ENCODE measurements around the gene CAMTA1. TPM values are rescaled to one million over a fixed set of nuclear protein-coding genes. Genes with fewer than 3 reads are reported as not detected.

Gene CAMTA1
- polyA plus RNA-seq, 1 of the 3 experiments (the other 2 are of a cell fraction): 63.1 TPM

DNA sequence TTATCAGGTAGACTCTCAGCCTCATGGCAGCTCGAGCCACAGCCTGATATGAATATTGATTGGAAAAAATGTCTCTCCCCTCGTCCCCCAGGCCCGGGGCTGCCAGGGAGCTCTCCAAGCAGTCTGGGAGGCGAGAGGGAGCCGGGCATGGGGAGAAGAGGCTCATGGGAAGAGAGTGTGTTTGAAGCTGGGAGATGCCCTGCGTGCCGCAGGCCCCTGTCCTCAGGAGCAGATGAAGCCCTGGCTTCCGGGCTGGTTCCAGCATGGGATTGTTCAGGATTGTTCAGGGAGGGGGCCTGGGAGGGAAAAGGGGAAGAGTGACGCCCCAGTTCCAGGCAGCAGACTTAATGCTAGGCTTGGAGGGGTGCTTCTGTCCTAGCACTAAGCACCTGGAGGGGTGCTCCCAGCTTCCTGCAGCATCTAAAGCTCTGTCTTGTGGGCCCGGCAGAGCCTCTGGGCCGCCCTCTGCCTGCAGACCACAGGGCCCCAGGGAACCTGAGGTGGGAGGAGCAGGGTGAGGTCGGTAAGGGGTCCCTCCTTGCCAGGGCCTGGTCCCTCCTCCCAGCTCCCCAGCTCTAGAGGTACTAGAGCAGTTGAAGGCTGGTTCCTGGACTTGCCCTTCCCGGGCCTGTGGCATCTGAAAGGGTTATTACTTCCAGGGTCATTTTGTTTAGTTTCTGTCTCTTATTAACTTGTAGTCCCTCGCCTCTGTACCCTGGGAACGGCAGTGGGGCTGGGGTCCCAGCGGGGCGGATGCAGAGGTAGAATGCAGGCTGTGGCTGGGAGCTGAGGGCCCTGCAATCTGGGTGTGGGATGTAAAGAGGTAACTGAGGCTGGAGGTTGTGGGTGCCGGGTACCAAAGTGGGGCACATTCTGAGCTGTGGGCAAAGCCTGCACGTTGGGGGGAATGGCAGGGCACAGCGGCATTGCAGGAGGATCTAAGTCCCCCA lies 651.1 kb downstream of the CAMTA1 start:
- no peaks in the 10 kb centered on the region for H3F3A ChIP-seq (replicated peaks; ENCODE audit: insufficient read depth)
- no peaks in the 10 kb centered on the region for H4K20me1 ChIP-seq (ENCODE audit: insufficient read depth)
- H3K9ac ChIP-seq: no peak overlapping the region
- H3K9me3 ChIP-seq: no peaks in the 10 kb centered on the region
- no peak overlapping the region for H3K4me2 ChIP-seq
- 78% methylated on average over 9 of the region's 20 CpGs for WGBS (ENCODE audit: low lambda C conversion rate)
- no peaks in the 10 kb centered on the region for H3K9me2 ChIP-seq
- no peaks in the 10 kb centered on the region for H3K36me3 ChIP-seq (replicated peaks in 1 of 2; ENCODE audit: control insufficient read depth in 1 of 2, insufficient read depth in 2 of 2, low read length in 1 of 2)
- TF ChIP-seq NRF1 (IDR thresholded peaks at IDR 0.05; ENCODE audit: low read depth, low read length) (no peak), TEAD4 (IDR thresholded peaks at IDR 0.05; ENCODE audit: borderline replicate concordance, insufficient read depth) (no peak), TAF1 (IDR thresholded peaks at IDR 0.05; ENCODE audit: borderline replicate concordance, low read depth, low read length) (no peak), RAD21 (IDR thresholded peaks at IDR 0.05; ENCODE audit: low read length) (no peak), GATA2 (CRISPR knock-in tag; IDR thresholded peaks at IDR 0.05) (no peak), FOXJ3 (CRISPR knock-in tag; IDR thresholded peaks at IDR 0.05) (no peak), TCF12 (IDR thresholded peaks at IDR 0.05) (no peak), SIN3A (IDR thresholded peaks at IDR 0.05; ENCODE audit: borderline replicate concordance, low read depth, low read length) (no peak)
- TF ChIP-seq, protein P1, sequence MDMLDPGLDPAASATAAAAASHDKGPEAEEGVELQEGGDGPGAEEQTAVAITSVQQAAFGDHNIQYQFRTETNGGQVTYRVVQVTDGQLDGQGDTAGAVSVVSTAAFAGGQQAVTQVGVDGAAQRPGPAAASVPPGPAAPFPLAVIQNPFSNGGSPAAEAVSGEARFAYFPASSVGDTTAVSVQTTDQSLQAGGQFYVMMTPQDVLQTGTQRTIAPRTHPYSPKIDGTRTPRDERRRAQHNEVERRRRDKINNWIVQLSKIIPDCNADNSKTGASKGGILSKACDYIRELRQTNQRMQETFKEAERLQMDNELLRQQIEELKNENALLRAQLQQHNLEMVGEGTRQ (IDR thresholded peaks at IDR 0.05; ENCODE audit: borderline replicate concordance, low read depth, low read length): no peak
- H3K27ac ChIP-seq (ENCODE audit: low read depth in 2 of 2, low read length in 1 of 2): no peak overlapping the region
- H3K27me3 ChIP-seq (ENCODE audit: insufficient read depth): no peaks in the 10 kb centered on the region
- peaks cover 0 to 38% of the 10 kb centered on the region in 2 experiments; a peak in 1 of 4 replicates for H3K4me1 ChIP-seq (ENCODE audit: control insufficient read depth in 1 of 2, insufficient read depth in 2 of 2, low read depth in 1 of 2, low read length in 1 of 2)
- no peak overlapping the region for H3K4me3 ChIP-seq (ENCODE audit: low read depth in 2 of 2, low read length in 1 of 2)
- ChIA-PET POLR2A (no interaction called here), CTCF (interaction anchor here (1.4 to 1.8 kb wide), 2 partner anchors 17 to 233 kb away, joined by 3 to 4 read pairs; no protein-coding TSS in a partner anchor)
- no peaks in the 10 kb centered on the region for H3K79me2 ChIP-seq (ENCODE audit: insufficient read depth)
- no peak for DNase-seq
- H2AFZ ChIP-seq (ENCODE audit: low read depth): no peak overlapping the region

DNA sequence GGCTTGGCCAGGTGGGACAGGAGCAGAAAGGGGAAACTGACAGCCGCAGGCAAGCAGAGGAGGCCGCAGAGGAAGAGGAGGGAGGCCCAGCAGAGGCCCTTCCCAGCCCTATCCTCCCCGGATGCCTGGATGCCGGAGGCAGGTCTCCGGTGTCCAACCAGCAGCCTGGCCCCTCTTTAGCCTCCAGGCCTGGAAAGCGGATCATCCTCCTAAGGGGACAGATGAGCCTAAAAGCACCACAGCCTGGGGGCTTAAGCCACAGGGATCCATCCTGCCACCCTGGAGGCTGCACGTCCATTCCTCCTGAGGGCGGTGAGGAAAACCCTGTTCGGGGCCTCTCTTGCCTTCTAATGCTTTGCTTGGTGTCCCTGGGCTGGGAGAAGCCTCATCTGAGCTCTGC lies 651.8 kb downstream of the CAMTA1 start:
- H3K27me3 ChIP-seq (ENCODE audit: insufficient read depth): no peaks in the 10 kb centered on the region
- H3K9ac ChIP-seq: no peak overlapping the region
- H2AFZ ChIP-seq (ENCODE audit: low read depth): no peak overlapping the region
- no peaks in the 10 kb centered on the region for H4K20me1 ChIP-seq (ENCODE audit: insufficient read depth)
- no peaks in the 10 kb centered on the region for H3K9me2 ChIP-seq
- no peak overlapping the region for H3K4me2 ChIP-seq
- CTCF ChIA-PET: no interaction called here
- H3K79me2 ChIP-seq (ENCODE audit: insufficient read depth): no peaks in the 10 kb centered on the region
- no peak for DNase-seq
- H3F3A ChIP-seq (replicated peaks; ENCODE audit: insufficient read depth): no peaks in the 10 kb centered on the region
- H3K36me3 ChIP-seq (replicated peaks in 1 of 2; ENCODE audit: control insufficient read depth in 1 of 2, insufficient read depth in 2 of 2, low read length in 1 of 2): no peaks in the 10 kb centered on the region
- H3K27ac ChIP-seq (ENCODE audit: low read depth in 2 of 2, low read length in 1 of 2): no peak overlapping the region
- H3K4me1 ChIP-seq (ENCODE audit: control insufficient read depth in 1 of 2, insufficient read depth in 2 of 2, low read depth in 1 of 2, low read length in 1 of 2): peaks cover 0 to 40% of the 10 kb centered on the region in 2 experiments; a peak in 1 of 4 replicates
- H3K4me3 ChIP-seq (ENCODE audit: low read depth in 2 of 2, low read length in 1 of 2): no peak overlapping the region
- WGBS (ENCODE audit: low lambda C conversion rate): 33% methylated on average over 1 of the region's 9 CpGs
- H3K9me3 ChIP-seq: no peaks in the 10 kb centered on the region
- POLR2A ChIA-PET: no interaction called here
- TF ChIP-seq RXRA (IDR thresholded peaks at IDR 0.05; ENCODE audit: borderline replicate concordance, low read depth) (no peak), TCF12 (IDR thresholded peaks at IDR 0.05) (no peak), ELF1 (IDR thresholded peaks at IDR 0.05) (no peak), TAF1 (IDR thresholded peaks at IDR 0.05; ENCODE audit: borderline replicate concordance, low read depth, low read length) (no peak), RFX5 (IDR thresholded peaks at IDR 0.05; ENCODE audit: low read length) (no peak), POLR2AphosphoS5 (IDR thresholded peaks at IDR 0.05; ENCODE audit: low read depth, low read length) (no peak), FOSL2 (IDR thresholded peaks at IDR 0.05; ENCODE audit: borderline replicate concordance, low read depth) (no peak), GABPA (IDR thresholded peaks at IDR 0.05; ENCODE audit: low read depth) (no peak), SMC3 (IDR thresholded peaks at IDR 0.05; ENCODE audit: low read depth, low read length) (no peak), GATA2 (CRISPR knock-in tag; IDR thresholded peaks at IDR 0.05) (no peak), FOXJ3 (CRISPR knock-in tag; IDR thresholded peaks at IDR 0.05) (no peak), MXI1 (IDR thresholded peaks at IDR 0.05; ENCODE audit: low read depth, low read length) (no peak), NRF1 (IDR thresholded peaks at IDR 0.05; ENCODE audit: low read depth, low read length) (no peak), RCOR1 (IDR thresholded peaks at IDR 0.05; ENCODE audit: low read length) (no peak)
- TF ChIP-seq, protein P2, sequence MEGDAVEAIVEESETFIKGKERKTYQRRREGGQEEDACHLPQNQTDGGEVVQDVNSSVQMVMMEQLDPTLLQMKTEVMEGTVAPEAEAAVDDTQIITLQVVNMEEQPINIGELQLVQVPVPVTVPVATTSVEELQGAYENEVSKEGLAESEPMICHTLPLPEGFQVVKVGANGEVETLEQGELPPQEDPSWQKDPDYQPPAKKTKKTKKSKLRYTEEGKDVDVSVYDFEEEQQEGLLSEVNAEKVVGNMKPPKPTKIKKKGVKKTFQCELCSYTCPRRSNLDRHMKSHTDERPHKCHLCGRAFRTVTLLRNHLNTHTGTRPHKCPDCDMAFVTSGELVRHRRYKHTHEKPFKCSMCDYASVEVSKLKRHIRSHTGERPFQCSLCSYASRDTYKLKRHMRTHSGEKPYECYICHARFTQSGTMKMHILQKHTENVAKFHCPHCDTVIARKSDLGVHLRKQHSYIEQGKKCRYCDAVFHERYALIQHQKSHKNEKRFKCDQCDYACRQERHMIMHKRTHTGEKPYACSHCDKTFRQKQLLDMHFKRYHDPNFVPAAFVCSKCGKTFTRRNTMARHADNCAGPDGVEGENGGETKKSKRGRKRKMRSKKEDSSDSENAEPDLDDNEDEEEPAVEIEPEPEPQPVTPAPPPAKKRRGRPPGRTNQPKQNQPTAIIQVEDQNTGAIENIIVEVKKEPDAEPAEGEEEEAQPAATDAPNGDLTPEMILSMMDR (IDR thresholded peaks at IDR 0.05): no peak
- TF ChIP-seq, protein P3, sequence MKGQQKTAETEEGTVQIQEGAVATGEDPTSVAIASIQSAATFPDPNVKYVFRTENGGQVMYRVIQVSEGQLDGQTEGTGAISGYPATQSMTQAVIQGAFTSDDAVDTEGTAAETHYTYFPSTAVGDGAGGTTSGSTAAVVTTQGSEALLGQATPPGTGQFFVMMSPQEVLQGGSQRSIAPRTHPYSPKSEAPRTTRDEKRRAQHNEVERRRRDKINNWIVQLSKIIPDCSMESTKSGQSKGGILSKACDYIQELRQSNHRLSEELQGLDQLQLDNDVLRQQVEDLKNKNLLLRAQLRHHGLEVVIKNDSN (IDR thresholded peaks at IDR 0.05; ENCODE audit: borderline replicate concordance, low read depth): no peak
- TF ChIP-seq, protein P1 (IDR thresholded peaks at IDR 0.05; ENCODE audit: borderline replicate concordance, low read depth, low read length): no peak
